HG03354 (cell line): ENCODE data around the gene PROM1.

Experiments used
- ATAC-seq: cut with Tn5 transposase; IDR thresholded peaks from one replicate; pipeline ENCODE4 v1.9.1; 2021; ENCODE audit warnings: mild to moderate bottlenecking; ENCODE audit not compliant: unreplicated experiment, poor library complexity, severe bottlenecking

Gene PROM1

DNA sequence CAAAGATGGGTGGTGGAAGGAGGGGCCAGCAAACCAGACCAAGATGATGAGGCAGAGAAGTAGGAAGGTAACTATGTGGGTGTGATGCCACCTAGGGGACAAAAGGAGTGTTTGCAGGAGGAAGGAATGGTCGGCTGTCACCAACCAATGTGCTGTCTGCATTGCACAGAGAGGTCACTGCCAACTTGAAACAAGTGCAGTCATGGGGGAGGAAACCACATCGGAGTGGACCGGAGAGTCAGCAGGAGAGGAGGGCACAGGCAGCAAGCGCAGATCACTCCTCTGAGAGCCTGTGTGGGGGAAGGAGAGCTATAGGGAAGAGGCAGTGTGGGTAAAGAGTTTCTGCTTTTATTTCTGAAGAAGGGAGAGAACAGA lies 82.4 kb downstream of the PROM1 start:
- peak; percentile 99 for ATAC-seq

DNA sequence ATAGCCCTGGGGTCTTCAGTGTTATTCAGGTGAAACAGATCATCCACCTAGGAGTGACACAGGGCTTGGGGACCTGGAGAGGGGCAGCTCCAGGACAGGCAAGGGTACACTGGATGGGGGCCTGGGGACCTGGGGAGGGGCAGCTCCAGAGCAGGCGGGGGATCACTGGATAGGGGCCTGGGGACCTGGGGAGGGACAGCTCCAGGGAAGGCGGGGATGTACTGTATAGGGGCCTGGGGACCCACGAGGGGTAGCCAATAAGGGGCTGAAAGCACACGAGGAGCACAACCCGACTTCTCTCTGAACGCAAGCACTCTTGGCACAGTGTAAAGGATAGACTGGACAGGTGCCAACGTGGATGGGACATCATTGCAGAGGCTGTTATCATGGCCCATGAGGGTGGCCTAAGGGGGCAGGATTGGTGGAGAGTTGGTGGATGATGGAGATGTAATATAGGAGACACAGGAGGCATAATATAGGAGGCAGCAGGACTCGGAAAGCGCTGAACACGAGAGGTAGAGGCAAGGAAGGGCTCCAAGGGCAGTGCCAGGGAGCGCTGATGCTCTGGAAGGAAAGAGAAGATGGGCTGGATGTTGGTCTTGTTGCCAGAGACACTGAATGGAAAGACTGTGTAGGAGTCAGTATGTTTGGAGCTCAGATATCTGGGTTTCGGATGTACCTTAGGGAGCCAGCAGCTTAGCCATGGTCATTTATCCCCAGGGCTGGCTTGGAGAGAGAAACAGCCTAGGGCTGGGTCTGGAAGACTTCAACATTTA lies 82.9 kb downstream of the PROM1 start:
- peak; percentile 14 for ATAC-seq

DNA sequence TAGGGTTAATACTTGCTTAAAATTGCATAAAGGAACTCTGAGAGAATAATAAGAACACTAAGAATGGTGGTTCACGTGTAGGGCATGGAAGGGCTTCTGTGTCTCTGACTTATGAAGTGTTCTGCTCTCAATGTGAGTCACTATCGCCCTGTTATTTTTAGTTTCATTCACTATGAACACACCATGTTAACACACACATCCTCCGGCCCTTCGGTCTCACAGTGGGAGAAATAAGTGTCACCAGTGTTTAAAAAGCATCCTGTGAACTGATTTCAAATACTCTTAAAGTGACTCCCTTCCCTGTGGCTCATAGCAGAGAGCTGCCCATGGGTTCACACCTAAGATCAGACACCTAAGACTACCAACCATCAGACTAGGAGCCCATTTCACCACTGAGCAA lies 87.0 kb downstream of the PROM1 start:
- no peak for ATAC-seq

DNA sequence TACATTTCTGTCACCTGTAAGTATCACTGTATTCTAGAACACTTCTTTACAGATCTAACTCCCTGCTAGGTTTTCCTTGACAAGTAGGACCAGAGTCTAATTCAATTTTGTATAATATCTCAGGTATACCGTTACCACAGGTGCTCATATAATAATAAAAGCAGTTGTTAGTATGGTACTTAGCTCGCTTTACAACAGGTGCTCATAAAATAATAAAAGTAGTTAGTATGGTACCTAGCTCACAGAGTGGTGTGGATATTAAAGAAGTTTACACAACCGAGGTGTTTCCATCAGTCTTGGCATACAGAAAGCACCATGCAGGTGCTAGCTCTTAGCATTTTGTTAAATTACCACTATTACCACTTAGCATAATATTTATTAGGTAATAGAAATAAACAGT lies 88.0 kb downstream of the PROM1 start:
- no peak for ATAC-seq

DNA sequence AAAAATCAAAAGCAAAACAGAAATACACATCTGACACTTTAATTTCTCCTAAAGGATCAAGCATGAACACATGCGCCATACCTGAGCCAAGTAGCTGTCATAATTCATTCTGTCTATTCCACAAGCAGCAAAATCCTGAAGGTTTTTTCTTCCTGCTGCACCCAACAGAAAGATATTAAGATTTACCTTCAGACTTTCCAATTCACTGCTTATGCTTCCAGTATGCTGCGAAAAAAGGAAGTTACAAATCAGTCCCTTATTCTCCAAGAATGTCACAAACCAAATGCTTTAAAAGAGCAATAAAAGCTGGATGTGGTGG lies 91.7 kb downstream of the PROM1 start:
- ATAC-seq = no peak

DNA sequence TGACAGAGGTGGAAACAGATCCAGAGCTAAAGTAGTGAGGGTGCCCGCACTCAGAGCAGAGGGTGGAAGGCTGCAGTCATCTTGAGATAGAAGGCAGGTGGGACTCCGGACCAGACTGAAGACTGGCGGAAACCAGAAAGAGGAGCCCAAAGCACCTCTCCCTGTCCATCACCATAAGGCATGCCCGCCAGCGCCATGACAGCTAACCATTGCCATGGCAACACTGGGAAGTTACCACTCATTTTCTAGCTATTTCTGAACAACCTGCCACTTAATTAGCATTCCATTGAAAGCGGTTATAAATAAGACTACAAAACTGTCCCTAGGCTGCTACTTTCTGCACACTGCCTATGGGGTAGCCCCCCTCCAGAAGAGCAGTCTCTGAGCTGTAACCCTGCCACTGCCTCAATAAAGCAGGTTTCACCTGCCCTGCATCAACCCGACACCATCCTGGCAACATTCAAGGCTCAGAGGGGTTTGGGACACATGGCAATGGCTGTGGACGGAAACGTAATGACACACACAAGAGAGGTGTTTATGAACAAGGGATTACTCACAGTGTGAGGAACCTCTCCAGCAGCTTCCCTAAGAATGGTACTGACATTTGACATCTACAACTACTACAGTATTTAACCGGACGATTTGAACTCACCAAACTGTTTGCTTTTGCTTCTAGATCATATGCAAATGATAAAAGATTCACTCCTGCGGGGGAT lies 93.1 kb downstream of the PROM1 start:
- ATAC-seq = no peak

DNA sequence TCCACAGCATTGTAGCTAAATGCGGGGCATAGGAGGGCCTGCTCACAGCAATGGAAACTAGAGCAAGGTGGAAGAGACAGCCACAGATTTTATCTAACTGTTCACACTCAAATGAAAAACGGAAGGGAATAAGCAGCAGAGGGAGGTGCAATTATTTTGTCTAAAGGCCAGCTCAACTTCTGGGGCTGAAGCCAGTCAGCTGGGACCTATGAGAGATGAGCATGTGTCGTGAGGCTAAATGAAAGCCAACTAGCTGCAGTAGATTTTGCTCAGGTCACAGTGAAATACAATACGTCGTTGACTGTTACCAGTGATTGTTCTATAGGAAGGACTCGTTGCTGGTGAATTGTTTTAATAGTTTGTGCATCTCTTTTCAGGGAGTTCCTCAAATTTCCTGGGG lies 94.4 kb downstream of the PROM1 start:
- ATAC-seq = no peak

DNA sequence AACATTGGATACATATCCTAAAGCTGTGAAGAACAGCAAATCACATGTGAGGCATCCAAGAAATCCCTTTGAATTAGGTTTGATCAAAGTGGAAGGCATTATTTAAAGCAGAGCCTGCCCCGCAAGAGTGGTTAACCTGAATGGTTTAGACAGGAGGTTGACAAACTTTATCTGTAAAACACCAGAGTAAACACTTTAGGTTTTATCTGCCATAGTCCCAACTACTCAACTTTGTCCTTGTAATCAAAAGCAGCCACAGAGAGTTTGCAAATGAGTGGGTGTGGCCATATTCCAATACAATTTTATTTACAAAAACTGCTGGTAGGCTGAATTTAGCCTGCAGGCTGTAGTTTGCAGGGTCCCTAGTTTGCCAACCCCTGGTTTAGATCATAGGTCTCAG lies 95.6 kb downstream of the PROM1 start:
- no peak for ATAC-seq

DNA sequence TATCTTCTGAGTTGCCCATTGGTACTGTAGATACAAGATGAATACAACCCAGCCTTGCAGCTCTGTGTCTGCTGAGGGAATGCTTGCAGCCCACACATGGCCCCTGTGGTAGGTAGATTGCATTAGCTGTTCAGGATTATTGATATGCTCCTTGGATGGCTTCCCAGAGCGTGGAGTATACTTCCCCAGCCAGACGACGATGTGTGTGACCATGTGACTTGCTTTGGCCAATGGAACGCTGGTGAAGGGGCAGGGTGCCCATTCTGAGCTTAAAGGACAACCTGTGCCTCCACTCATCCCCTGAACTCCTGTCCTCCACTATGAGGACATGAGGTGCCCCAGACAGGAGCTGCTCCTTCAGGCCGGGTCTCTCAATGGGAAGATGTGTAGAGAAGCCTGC lies 96.9 kb downstream of the PROM1 start:
- ATAC-seq = no peak

DNA sequence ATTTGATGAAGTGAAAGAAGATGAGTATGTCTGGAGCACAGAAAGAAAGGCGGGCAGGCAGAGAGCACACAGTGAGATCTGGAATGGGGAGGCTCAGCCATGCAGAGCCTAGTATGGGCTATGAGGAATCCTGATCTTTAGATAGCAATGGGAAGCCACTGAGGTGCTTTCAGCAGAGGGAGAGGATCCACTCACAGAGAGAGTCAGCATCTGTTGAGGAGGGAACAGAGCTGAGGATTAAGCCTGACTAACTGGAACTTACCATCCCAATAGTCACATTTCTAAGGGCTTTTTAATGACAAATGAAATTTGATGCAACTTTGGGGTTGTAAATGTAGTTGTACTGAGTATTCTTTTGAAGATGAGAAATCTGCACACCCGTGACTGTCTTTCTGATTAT lies 100.2 kb downstream of the PROM1 start:
- no peak for ATAC-seq

DNA sequence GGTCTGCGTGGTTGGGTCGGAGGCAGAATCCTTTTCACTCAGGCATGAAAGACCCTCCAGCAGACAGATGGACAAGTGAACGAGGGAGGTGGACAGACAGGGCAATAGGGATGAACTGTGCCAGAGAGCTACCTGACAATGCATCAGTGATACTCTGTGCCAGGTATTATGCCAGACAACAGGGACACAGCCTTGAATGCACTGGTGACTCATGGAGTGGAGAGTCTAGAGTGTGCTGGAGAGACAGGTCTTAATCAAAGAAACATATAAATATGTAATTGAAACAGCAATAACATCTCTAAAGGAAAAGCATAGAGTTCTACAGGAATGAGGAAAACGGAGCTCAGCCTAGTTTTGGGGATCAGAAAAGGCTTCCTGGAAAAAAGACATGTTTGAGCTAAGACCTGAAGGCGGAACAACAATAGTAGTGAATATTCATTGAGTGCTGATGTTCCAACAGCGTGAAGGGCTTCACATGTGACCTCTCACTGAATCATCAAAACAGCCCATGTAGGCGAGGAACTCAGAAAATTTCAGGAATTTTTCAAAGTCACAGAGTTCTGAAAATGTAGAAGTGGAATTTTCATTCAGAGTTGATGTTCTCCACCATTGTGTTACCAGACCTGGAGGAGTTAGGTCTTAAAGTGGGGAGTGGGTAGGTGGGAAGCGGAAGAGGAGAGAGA lies 100.8 kb downstream of the PROM1 start:
- ATAC-seq = no peak

DNA sequence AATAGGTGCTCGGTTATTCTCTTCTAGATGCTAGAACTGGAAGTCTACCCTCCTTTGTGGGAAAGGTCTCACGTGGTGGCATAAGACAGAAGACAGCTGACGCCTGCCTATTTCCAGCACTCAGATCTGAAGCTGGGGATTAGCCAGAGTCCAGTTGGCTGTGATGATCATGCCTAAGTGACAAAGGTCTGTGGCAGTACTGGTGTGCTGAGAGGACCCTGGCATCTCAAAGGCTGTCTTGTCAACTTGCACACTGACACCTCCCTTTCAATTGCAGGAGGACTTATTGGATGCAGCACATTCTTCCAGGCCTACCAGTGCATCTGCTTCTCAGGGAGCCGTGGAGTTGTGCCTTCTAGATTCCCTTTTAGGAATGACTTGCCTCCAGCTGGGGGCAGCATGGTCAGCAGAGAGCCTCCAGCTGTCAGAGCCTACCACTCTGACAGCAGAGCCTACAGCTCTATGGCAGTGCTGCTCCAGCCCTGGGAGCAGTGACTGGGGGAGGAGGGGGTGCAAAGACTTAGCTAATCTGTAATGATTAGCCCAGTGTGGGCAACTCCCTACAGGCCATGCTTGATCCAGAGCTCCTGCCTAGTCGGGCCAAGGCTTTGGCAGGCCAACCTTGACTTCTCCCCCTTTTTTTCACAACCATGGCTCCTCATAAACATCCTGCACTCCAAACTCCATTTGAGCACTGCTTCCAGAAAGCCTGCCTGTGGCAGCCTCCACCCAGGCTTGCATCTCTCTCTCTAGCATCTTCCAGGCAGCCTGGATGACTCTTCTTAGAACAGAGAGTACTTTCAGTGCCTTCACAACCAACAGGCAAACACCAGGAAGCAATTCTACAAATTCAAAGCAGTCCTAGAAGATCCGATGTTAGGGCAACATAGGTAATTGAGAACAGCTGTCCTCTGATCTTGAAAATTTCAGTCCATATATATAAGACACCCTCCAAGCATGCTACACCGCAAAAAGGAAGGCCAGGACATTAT lies 107.1 kb downstream of the PROM1 start:
- ATAC-seq = no peak

DNA sequence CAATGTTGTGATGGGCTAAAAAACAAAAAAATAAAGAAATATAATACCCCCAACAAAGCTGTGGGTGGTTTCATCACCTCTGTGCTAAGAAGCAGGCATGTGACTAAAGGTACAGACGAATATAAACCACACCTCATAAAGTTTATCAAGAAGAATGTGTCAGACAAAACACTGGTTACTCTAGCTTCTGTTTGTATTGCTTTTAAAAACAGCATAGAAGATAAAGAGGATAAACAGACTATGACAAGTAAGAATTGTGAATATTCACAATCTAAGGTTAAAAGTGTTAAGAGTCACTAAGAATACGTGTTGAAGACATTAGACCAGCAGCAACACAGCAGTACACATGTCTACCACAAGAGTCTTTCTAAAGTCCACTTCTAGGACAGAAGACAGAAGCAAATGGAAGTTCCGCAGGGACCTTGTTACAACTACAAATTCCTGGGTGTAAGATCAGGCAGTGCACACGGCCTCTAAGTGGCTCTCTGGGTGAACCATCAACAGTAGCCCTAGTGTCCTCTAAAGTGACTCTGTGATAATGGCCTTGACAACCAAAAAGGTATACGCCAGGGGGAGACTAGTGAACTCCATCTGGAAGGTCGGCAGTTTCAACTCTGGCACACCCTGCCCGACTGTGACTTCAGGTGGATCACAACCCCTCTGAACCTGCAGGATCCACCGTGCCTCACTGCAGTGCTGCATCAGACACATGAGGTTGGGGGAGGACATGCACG lies 112.6 kb downstream of the PROM1 start:
- ATAC-seq = no peak

DNA sequence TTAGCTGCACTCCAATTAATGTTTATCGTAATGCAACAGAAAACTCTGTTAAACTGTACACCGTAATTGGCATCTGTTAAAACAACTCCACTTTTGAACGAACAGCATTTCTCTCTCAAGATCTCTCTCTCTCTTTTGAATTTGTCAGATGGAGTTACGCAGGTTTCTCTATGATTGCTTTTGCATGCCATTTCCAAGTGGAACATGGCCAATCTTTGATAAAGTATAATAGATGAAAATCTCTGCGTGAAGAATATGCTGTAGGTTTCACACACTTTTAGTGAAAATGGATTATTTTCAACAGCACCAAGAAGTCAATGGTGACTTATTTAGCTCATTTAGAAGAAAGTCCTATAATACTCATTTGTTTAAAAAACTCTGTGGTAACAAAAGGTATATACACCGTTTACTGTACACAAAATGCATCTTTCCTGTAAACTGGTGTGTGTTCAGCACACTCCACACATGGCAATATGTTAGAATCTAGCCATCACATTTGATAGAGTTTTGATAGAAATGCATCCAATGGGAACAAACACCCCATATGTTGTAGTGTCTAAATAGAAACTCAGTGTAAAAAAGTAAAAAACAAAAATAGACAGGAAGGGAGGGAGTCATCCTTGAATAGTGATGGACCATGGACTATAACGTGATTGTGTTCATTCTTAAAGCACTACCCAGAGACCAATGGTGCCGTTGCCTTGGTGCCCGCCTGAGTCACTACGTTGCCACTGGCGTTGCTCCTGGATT lies 115.1 kb downstream of the PROM1 start:
- ATAC-seq = no peak

DNA sequence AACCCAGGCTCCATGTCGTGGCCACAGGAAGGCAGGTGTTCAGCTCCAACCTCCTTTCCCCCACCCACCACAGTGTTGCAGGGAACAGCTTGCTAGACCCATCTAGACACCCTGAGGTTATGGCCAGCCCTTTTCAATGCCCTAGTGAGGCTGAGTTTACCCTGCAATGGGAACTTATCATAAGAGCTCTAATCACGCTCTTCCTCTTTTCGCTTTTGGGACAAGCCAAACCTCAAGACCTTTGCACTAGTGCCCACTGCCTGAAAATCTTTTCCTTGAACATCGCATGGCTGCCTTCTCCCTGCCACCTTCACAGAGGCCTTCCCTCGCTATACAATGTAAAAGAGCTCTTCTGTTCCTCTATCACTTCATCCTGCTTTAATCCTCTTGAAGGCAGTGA lies 118.5 kb downstream of the PROM1 start:
- no peak for ATAC-seq

DNA sequence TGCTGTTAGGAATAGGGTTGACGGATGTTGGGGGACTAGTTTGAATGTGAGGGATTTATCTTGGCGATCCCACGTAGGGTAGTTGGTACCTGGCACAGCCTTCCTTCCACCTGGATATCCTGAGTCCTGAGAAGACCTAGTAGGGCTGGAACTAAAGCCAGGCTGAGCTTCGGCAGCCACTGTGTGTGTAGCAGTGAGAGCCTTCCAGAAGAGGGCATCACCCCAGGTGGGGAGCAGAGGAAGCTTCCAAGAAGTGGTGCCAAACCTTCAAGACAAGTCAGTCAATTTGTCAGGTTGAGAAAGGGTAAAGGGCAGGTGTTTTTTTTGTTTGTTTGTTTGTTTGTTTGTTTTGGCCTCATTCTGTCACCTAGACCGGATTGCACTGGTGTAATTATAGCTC lies 119.7 kb downstream of the PROM1 start:
- ATAC-seq = no peak

DNA sequence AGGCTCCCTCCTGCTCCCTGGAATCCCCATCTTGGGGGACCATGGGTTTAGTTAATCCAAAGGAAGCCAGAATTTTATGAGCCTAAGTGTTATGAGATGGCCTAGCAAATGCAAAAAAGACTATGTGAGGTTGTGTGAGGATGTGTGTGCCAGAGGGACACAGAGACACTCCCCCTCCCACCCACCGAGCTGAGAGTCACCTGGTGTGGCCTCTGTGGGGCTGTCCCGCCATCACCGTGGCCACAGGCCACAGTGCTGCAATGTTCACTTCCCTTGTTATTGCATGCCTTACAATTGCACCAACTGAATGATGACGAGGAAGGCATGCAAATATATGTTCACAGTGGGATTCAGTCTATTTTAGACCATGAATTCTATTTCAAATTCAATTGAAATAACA lies 120.2 kb downstream of the PROM1 start:
- ATAC-seq = peak; percentile 80

DNA sequence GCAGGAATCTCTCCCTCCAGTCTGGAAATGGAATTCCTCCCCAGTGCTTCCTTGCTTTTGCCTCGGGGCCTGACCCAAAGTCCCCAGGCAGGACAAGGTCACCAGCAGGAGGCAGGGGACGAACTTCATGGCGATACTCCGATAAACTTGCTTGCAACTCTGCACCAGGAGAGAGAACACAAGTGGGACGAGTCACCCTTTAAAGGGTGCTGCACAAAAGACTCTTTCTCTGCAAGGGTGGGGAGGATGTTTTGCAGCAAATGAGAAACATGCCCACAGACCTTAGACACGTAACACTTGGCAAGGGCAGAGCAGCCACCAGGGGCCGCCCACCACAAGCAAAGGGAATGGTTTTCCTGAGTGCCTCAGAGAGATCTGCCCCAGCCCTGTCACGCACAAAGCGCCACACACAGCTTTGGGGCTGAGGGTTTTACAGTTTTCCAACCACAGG lies 120.8 kb downstream of the PROM1 start, which contains the start of gene FGFBP2:
Gene FGFBP2, minus strand, starts transcription at position 175 of the 451 bp plus-strand sequence. Its CDS starts 46 bp downstream, at position 129.
- ATAC-seq = peak; percentile 51
